ENCODE results near the gene TFDP2.

DNA sequence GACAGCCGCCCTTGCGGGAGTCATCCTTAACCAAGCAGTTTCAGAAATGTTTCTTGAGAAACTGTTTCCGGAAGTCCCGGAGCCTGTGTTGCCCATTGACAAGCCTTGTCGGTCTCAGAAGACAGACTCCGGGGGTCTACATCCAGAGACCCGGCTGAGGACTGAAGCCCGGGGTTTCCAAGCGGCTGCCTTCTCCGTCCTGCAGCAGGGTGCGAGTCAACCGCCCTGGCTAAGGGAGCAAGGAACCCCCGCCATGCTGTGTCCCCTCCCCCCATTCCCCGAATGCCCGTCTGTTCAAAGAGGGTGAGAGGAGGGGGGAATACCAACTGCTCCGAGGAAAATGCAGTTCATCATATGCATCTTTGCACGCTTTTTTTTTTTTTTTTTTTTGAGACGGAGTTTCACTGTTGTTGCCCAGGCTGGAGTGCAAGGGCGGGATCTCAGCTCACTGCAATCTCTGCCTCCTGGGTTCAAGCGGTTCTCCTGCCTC, 211.3 kb downstream of the TFDP2 start:
- TF ChIP-seq, protein P1, sequence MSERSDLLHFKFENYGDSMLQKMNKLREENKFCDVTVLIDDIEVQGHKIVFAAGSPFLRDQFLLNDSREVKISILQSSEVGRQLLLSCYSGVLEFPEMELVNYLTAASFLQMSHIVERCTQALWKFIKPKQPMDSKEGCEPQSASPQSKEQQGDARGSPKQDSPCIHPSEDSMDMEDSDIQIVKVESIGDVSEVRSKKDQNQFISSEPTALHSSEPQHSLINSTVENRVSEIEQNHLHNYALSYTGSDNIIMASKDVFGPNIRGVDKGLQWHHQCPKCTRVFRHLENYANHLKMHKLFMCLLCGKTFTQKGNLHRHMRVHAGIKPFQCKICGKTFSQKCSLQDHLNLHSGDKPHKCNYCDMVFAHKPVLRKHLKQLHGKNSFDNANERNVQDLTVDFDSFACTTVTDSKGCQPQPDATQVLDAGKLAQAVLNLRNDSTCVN (CRISPR knock-in tag; IDR thresholded peaks at IDR 0.05), result no peak
- TF ChIP-seq ATF1 (CRISPR knock-in tag; IDR thresholded peaks at IDR 0.05) (no peak), ATF1 (tag; IDR thresholded peaks at IDR 0.05) (no peak), ZC3H4 (CRISPR knock-in tag; IDR thresholded peaks at IDR 0.05; ENCODE audit: borderline replicate concordance) (no peak), SRSF7 (optimal IDR thresholded peaks at IDR 0.05; ENCODE audit: low read depth, low read length) (no peak), MCM5 (IDR thresholded peaks at IDR 0.05; ENCODE audit: low read depth) (no peak), NFIC (IDR thresholded peaks at IDR 0.05) (no peak), MAFK (IDR thresholded peaks at IDR 0.05; ENCODE audit: low read length) (no peak)
- TF ChIP-seq, protein P2, sequence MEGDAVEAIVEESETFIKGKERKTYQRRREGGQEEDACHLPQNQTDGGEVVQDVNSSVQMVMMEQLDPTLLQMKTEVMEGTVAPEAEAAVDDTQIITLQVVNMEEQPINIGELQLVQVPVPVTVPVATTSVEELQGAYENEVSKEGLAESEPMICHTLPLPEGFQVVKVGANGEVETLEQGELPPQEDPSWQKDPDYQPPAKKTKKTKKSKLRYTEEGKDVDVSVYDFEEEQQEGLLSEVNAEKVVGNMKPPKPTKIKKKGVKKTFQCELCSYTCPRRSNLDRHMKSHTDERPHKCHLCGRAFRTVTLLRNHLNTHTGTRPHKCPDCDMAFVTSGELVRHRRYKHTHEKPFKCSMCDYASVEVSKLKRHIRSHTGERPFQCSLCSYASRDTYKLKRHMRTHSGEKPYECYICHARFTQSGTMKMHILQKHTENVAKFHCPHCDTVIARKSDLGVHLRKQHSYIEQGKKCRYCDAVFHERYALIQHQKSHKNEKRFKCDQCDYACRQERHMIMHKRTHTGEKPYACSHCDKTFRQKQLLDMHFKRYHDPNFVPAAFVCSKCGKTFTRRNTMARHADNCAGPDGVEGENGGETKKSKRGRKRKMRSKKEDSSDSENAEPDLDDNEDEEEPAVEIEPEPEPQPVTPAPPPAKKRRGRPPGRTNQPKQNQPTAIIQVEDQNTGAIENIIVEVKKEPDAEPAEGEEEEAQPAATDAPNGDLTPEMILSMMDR (IDR thresholded peaks at IDR 0.05 in 2 of 3, conservative IDR thresholded peaks at IDR 0.05 in 1 of 3; ENCODE audit: insufficient read depth in 2 of 3, low read depth in 1 of 3, low read length in 3 of 3), result no peak

All from K562 (cell line).